CD4-positive, alpha-beta T cell treated with Interleukin-6 at 100 ng/mL for 8 hours (primary cell): ENCODE data around the gene STX7.

Experiments used
- DNase-seq: peaks from one replicate; pipeline ENCODE4 v3.0.0-alpha.2; 2020; ENCODE audit warnings: mixed read lengths, low spot score

STX7 gene

DNA sequence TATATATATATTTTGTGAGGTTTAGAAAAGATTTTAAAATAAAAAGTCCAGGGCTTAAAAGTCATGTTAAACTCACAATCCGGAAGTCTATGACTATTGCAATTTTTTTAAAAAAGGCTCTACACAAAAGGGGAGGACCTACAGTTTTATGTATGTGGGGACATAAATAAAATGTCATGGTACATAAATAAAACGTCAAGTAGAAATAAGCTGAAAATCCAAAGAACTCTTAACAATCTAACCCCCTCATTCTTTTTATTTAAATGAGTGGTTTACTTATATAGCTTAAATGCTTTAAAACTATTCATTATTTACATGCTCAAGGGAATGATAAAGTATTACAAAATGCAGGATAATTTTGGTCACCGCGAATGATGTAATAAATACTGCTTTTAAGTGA, 36.2 kb downstream of the STX7 start:
- DNase-seq: no peak

DNA sequence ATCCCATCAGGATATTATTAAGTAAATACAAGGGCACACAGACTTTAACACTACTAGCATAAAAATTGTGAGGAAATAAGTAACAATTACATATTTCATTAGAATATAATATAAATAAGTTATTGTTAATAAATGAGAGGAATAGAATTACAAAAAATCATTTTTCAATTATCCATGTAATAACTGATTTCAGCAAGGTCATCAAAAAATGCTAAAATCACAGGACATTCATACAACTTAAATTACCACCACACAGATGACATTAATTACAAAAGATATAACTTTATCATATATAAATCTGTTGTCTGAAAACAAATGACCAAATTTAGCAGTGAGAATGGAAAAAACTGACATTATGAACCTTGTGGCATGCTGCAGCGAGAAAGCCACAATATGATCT, 37.0 kb downstream of the STX7 start:
- no peak for DNase-seq

DNA sequence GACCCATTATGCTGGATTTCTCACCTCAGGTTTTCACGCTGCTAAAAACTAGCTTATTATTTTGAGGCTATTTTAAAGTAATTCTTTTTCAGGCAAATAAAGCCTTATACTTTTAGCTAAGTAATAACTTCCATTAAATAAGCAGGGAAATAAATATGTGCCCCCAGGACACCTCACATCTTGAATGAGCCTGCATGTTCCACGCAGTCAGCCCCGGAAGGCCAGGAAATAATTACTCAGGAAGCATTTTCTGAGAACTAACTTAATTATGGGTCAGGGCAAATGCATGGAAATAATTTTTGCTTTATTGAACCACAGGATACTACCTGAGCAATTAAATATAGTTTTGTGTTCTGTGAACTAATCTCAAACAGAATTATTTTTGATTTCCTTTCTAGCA, 41.1 kb downstream of the STX7 start:
- DNase-seq: no peak

DNA sequence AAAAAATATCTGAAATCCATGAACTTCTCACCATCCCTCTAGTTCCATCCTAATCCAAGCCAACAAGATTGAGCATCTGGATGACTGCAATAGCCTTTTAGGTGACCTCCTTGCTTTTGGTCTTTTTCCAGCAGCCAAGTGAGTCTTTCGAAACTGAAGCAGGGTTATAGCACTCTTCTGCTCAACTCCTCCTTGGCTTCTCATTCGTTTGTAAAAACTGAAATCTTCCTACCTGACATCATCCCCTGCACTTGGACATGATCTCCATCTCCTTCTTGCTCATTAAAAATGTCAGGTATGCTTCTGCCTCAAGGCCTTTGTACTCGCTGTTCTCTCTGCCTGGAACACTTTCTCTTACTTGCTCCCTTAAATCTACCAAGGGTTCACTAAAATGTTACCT, 46.0 kb downstream of the STX7 start:
- no peak for DNase-seq

DNA sequence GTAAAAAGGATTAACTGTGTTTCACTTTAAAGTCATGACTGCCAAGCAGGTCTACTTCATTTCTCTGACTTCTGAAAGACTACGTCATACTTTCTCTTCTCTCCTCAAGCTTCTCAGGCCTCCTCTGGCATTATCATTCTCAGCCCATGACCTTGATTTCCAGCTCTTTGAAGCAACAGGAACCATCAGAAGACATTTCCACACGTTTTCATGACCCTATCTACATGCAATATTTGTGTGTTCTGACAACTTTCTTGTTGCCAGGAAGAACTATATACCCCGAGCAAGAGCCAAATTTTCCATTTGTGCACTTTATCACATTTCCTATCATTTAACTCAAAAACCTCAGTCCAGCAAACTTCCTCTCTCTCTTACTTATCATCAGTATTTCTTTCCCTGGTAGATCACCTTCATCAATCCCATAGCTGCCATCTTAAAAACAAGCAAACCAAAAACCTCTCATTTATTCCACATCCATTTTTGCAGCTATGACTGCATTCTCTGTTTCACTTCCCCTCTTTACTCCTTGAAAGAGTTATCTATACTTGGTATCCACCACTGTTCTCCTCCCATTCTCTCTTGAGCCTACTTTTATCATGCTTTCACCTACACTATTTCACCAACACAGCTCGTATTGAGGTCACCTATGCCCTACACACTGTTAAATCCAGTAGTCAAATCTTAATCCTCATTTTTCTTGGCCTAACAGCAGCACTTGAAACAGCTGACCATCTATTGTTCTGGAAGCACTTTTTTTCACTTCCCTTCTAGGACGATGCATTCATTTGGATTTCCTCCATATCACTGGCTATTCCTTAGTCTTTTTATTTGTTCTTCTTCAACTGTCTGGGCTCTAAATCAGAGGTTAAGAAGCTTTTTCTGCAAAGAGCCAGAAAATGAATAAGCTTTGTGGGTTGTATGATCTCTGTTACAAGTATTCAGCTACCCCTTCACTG, 47.1 kb downstream of the STX7 start:
- DNase-seq: no peak

DNA sequence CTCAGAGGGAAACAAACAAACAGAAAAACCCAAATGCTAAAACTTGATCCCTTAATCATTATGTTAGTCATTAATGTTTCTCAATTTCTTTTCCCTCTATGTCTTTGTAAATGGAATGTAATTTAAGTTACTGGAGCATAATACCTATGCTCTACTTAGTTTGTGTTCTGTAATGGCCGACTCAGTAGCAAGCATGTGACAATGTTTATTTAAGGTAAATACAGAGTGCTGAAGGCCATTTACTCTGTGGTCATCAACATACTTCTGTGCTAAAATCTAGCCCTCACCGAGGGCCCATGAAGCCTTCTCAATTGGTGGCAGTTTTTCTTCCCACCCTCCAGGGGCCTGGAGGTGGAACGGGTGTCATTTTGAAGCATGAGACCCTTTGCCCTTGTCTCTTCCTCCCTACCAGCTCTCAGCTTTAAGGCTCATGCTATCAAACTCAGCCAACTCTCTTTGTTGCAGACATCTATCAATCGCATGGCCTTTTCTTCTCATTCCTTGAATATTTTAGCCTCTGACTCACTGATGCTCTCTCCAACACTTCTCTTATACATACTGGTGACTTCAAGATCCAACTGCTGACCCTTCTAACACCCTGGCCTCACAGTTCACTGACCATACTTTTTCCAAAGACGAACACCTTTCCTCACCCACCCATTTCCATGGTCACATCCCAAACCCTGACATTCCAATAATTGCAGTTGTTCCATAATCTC, 48.2 kb downstream of the STX7 start:
- DNase-seq: no peak

DNA sequence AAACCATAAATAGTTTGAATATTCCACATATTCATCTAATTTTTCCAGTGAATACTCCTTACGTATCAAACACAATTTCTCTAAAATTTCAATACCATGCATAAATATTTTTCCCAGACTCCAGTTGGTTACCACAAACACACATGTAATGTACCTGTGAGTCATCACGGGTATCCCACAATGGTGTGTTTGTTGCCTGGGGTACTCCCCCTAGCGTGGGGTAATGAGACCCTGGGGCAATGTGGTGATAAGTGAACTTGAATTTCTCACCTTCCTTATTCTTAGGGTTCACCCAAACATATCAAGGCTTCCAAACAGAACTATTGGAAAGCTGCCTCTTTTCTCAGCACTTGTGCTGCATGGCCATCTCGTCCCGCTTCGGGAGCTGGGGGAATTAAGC, 51.0 kb downstream of the STX7 start:
- no peak for DNase-seq

DNA sequence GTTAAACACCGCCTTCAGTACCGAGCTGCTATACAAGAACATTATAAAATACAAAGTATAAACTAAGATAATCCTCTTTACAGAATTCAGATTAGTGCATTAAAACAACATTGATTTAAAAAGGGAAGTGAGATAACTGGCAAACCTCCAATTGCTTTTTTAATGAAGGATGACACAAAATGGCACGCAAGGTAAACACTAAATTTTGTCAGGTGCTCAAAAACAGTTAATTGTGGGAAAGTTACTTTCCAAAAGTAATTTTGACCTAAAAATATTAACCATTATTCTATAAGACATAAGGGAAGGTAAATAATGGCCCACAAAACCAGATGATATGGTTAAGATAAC, 53.3 kb downstream of the STX7 start:
- DNase-seq: no peak

DNA sequence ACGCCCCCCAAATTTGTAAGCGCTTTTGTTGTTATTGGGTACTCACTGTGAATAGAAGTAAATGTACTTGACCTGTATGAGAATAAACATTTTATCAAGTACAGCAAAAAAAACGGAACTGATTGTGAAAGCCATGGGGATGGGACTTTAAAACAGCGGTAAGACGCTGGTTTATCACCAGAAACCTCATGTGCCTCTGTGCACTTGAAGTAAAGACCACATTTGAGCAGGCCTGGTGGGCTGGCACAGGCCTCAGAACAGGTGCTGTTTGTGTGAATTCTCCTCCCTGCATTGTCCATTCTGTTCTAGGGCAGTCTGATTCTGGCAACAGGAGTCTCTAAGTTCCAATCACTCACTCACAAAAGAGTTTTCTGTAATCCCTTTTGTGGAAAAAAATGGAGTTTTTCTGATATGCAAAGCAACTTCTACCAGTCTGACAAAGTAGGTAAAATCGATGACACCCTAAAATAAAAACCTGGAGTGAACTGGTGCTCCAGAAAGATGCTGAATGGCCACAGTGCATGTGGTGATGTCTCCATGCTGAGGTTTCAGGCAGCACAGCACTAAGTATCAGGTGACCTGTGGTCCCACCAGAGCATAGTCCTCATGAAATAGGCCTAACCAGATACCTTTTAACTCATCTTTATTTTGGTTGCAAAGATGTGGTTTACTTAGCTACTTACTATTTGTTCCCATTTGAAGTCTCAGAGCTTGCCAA, 53.9 kb downstream of the STX7 start:
- DNase-seq: no peak

DNA sequence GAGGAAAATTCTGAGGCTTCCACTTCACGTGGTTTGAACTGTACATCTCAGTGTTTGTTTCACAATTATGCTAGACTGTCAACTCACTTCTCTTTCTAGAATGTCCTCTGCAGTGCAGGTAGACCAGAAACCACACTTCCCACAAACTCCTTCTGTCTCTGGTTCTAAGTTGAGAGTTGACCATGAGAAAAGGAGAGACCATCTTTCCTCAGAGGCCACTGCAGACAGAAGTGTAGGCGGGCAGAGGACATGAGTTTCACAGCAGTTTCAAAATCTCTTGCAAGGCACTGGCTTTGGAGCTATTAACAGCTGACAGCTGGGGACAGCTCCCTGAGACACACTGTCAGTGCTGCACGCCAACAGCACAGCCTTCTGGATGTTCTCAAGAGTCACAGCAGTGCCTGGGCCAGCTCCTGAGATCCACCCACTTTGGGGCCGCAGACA, 56.2 kb downstream of the STX7 start:
- DNase-seq: no peak

DNA sequence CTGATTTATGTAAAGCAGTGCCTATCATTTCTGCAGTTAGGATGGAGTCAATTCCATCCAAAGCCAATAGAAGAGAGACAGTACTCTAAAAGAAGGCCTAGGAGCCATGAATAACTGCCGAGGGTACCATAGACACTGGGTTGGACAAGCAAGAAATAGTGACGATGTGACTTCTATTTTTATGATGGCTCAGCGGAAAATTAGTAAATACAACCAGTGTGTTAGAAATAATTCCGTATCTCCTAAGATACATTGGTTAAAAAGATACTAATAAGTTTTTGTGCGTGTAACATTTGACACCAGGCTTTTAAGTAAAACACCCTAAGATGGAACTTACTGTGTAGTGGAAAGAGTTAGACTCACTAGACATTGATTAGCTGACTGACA, 66.1 kb downstream of the STX7 start:
- DNase-seq: no peak

DNA sequence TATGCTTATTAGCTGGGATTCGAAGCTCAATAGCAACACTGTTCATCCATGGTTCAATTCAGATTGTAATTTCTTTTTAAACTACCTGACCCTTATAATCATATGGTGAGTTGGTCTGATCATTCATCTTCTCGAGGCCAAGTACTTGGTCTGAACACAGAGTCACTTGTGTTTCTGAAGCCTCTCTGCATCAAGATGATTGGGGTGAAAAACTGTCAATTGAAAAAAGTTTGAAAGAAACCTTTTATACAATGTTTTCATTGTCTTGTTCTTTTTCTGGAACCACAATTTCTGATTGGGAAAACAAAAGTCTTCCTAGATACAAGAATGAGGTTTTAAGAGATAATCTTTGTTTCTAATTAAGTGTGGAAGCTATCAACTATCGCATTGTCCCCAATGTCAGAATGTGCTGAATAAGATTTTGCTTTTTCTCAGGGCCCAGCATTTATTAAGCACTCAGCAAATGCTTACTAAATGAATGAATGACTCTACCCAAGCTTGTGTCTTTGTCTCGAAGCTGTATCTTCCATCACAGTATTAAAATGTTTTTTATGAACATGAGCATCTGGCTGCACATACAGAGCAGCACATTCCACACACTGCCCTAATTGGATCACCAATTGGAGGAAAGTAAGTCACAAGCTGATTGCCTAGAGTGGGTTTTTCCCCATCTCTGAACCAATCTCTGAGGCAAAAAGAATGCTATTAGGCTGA, 66.6 kb downstream of the STX7 start:
- no peak for DNase-seq

DNA sequence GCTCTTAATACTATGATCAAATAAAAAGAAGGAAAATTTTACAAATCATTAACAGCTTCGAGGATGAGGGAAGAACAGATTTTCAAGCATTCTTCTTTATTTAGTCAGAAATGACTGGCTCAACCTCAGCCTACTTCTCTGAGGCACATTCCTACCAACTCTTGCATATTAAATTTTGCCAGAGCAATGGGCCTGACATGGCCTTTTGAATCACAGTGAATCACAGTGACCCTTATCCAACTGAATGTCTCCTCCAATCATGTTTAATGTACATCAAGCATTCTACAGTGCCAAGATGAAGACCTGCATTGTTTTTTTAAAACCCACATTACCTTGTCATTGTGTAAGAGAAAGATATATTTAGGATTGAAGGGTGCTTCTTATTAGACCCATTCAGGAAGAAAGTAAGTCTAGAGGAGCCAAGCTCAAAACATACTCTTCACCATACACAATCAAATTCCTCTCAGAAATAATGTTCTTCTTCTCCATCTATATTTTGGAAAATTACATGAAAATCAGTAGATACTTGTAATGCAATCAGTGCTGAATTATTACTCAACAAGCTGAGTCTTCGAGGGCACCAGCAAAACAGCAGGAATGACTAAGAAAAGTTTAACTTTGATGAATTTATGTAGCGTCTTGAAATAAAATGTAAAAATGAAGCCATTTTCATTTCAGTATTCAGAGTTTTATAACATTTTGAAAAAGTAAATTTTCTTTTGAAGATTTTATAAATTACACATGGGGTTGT, 67.5 kb downstream of the STX7 start:
- DNase-seq: no peak

DNA sequence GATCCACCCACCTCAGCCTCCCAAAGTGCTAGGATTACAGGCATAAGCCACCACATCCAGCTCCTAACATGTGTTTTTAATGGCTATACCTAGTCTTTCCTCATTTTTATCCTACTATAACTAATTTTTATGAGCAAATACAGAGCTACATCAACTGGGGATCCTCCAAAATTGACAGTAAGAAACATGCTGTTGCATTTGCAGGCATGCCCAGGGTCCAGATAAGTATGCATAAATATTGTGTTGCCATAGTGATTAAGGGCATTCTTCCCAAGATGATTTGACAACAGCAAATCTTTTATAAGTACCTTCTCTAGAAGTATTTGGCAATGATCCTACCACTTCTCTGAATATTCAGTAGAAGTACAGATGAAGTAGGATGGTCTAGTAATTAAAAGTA, 69.7 kb downstream of the STX7 start:
- DNase-seq: no peak

DNA sequence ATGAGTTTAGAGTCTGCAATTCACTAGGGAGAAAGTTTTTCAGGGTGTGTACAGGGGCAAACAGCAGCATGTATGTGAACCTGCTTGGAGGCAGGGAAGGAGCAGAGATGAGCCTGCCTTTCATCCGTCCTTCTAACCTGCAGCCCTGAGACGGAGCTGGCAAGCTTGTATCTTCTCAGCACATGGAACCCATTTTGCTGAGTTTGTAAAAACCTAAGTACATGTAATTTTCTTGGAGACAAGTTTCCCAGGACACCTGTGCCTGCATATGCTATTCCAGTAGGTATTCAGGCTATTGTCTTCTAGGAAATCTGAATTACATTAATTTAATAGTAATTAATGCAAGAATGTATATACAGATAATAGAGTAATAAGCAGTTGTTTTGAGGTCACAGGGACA, 82.8 kb downstream of the STX7 start:
- DNase-seq: no peak

DNA sequence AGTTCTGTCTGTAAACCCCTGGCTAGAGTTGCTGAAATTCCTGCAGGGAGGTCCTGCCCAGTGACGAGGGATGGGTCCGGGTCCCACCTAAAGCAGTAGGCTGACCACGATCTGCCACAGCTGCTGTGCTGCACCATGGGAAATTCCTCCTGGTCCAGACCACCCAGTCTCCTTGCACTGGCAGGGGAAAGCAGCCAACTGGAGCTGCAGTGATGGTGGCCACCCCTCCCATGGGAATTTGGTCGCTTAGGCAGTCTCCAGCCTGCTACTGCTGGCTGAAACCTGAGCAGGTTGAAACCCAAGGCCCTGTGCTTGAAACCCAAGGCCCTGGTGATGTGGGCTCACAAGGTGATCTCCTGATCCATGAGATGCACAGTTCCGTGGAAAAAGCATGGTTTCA, 87.7 kb downstream of the STX7 start:
- DNase-seq: no peak

DNA sequence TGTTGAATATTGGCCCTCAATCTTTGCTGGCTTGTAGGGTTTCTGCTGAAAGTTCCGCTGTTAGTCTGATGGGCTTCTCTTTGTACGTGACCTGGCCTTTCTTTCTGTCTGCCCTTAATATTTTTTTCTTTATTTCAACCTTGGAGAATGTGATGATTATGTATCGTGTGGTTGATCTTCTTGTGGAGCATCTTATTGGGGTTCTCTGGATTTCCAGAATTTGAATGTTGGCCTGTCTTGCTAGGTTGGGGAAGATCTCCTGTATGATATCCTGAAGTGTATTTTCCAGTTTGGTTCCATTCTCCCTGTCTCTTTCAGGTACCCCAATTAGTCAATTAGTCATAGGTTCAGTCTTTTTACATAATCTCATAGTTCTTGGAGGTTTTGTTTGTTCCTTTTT, 89.1 kb downstream of the STX7 start:
- DNase-seq: no peak

DNA sequence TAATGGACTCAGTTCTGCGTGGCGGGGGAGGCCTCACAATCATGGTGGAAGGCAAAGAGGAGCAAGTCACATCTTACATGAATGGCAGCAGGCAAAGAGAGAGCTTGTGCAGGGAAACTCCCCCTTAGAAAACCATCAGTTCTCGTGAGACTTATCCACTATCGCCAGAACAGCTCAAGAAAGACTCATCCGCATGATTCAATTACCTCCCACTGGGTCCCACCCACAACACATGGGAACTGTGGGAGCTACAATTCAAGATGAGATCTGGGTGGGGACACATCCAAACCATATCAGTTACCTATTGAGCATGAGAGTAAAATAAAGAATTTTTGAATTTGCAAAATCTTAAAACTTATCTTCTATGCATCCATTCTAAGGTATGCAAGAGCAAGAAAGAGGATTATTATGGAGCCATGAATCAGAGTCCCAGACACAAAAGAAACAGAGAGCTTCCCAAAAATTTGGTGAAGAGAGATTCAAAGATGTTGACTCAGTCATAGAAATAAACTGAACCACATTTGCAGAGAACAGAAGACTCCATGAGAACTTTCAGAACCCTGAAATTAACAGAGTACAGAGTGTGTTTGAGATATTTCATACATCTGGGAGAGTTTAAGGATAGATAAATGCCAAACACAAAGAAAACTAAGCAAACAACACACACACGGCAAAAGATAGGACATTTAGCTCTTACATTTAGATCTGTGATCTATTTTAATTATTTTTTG, 94.5 kb downstream of the STX7 start:
- no peak for DNase-seq

DNA sequence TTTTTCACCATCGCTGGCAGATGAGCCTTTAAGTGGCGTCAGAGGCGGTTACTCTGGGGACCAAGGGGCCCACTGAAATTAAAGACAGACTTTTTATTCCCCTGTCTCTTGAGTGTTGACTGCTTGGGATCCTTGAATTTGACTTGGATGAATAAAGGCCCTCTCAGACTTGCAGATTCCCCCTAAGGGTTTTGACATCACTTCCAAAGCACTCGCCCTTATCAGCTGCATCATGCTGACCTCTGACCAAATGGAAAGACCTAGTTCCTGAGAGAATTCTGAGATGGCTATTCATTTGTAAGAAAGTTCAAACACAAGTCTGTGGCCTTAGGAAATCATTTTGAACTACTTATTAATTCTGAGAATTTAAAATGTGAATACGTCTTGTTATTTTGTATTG, 98.2 kb downstream of the STX7 start:
- DNase-seq: no peak

DNA sequence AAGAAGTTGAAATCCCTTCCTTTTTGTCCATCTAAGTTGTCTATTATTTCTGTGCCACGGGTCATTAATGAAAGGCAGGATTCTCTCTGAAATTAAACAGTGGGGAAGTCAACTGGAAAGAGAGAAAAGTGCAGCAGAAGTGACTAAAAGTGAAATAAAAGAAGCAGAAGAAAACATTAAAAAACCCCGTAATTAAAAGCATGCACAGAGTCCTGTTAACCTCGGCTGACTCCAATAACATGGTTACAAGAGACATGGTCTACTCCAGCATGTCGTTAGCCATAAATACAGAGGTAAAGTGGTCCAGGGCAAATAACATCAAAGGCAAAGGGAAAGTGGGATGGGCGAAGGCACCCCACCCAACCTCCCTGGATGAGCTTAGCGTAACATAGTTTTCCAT, 98.6 kb downstream of the STX7 start:
- DNase-seq: no peak

DNA sequence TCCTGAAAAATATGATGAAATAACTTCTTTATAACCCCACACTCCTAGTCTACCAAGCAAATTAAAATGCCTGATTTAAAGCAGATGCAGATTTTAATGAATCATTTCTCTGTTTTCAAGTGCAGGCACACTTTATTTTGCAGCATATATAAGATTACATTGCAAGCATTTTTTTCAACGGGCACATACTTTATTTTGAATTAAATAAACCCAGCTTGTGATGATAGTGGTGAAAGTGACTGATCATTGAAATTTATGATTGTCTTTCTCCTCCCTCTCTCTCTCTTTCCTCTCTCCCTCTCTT, 99.5 kb downstream of the STX7 start:
- no peak for DNase-seq
